ENCODE results near the gene PPP3R1.

PPP3R1 gene

GRCh38 chr2:68252400-68253218, at the start of gene PPP3R1:
Gene PPP3R1, minus strand, starts transcription at chr2:68252532. Its CDS starts 405 bp downstream, at chr2:68252127.
- DNase-seq (ENCODE audit: low read depth): peak; percentile 87

GRCh38 chr2:68295516-68295915, 43.2 kb upstream of the PPP3R1 start:
- DNase-seq (ENCODE audit: low read depth): no peak

- DNase-seq (ENCODE audit: low read depth): no peak
Observed at GRCh38 chr2:68294913-68295312, 42.6 kb upstream of the PPP3R1 start.

GRCh38 chr2:68294187-68294586, 41.9 kb upstream of the PPP3R1 start:
- no peak for DNase-seq (ENCODE audit: low read depth)

GRCh38 chr2:68293755-68294154, 41.4 kb upstream of the PPP3R1 start:
- DNase-seq (ENCODE audit: low read depth): no peak

- no peak for DNase-seq (ENCODE audit: low read depth)
Observed at GRCh38 chr2:68293024-68293423, 40.7 kb upstream of the PPP3R1 start.

GRCh38 chr2:68292108-68292710, 39.9 kb upstream of the PPP3R1 start:
- DNase-seq (ENCODE audit: low read depth): no peak

GRCh38 chr2:68291314-68291713, 39.0 kb upstream of the PPP3R1 start:
- no peak for DNase-seq (ENCODE audit: low read depth)

GRCh38 chr2:68290901-68291300, 38.6 kb upstream of the PPP3R1 start:
- DNase-seq (ENCODE audit: low read depth): no peak

GRCh38 chr2:68287580-68288441, 35.5 kb upstream of the PPP3R1 start:
- DNase-seq (ENCODE audit: low read depth): no peak

GRCh38 chr2:68284896-68285295, 32.6 kb upstream of the PPP3R1 start:
- DNase-seq (ENCODE audit: low read depth): no peak

GRCh38 chr2:68283419-68283812, 31.1 kb upstream of the PPP3R1 start:
- DNase-seq (ENCODE audit: low read depth): no peak

GRCh38 chr2:68282811-68283418, 30.6 kb upstream of the PPP3R1 start:
- no peak for DNase-seq (ENCODE audit: low read depth)

GRCh38 chr2:68280796-68281195, 28.5 kb upstream of the PPP3R1 start:
- DNase-seq (ENCODE audit: low read depth): no peak

- DNase-seq (ENCODE audit: low read depth): no peak
Observed at GRCh38 chr2:68280348-68280747, 28.0 kb upstream of the PPP3R1 start.

- no peak for DNase-seq (ENCODE audit: low read depth)
Observed at GRCh38 chr2:68279691-68280090, 27.4 kb upstream of the PPP3R1 start.

- DNase-seq (ENCODE audit: low read depth): no peak
Observed at GRCh38 chr2:68278169-68278568, 25.8 kb upstream of the PPP3R1 start.

GRCh38 chr2:68274022-68274421, 21.7 kb upstream of the PPP3R1 start:
- DNase-seq (ENCODE audit: low read depth): no peak

GRCh38 chr2:68272246-68272994, 20.1 kb upstream of the PPP3R1 start:
- no peak for DNase-seq (ENCODE audit: low read depth)

GRCh38 chr2:68266655-68267054, 14.3 kb upstream of the PPP3R1 start:
- no peak for DNase-seq (ENCODE audit: low read depth)

GRCh38 chr2:68263632-68264031, 11.3 kb upstream of the PPP3R1 start:
- DNase-seq (ENCODE audit: low read depth): no peak

GRCh38 chr2:68258851-68259250, 6.5 kb upstream of the PPP3R1 start:
- DNase-seq (ENCODE audit: low read depth): no peak

Data from CMK (cell line).